BE2C (cell line): Measurements from ENCODE around the gene COL8A1.
A peak's percentile ranks its signal among the peaks of the same experiment; 100 is the strongest.

Source experiments
- DNase-seq: peaks from one replicate; pipeline ENCODE4 v3.0.0-alpha.2; 2020
- H3K27me3 ChIP-seq: fragments of 250-450 bp; sonication (Bioruptor Pico); 2 replicates; pipeline ENCODE4 v1.5.1; 2020; ENCODE audit warnings: mild to moderate bottlenecking
- H3K36me3 ChIP-seq: fragments of 250-450 bp; sonication (Bioruptor Pico); 2 replicates; pipeline ENCODE4 v1.5.1; 2020; ENCODE audit warnings: mild to moderate bottlenecking
- H3K4me1 ChIP-seq: fragments of 250-450 bp; sonication (Bioruptor Pico); 2 replicates; pipeline ENCODE4 v1.5.1; 2020
- H3K4me3 ChIP-seq: 2 replicates; pipeline ENCODE4 v1.5.1; 2011; ENCODE audit warnings: low read depth, low read length
- H3K9me3 ChIP-seq: fragments of 250-450 bp; sonication (Bioruptor Pico); 2 replicates; pipeline ENCODE4 v1.5.1; 2020
- TF ChIP-seq, protein P1 (sequence below): IDR thresholded peaks from 2 replicates; pipeline ENCODE4 v1.5.1; 2012; ENCODE audit warnings: mild to moderate bottlenecking, low read depth, low read length

Gene COL8A1

DNA sequence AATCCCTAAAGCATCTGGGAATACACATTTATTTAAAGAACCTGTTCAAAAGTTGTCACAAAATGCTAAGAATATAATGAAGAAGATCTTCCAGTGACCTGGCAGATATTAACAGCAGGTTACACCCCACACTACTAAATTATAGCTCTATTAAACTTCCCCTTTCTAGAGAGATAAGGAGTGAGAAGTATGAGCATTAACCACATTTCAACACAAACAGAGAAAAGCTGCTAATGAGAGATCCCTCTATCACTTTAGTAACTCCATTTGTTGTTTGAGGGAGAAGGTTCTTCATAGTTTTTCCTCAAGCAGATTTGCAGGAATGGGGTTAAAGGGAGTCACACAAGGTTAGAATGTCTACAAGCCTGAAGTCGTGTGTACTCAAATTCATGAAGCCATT lies 3.6 kb downstream of the COL8A1 start:
- TF ChIP-seq, protein P1, sequence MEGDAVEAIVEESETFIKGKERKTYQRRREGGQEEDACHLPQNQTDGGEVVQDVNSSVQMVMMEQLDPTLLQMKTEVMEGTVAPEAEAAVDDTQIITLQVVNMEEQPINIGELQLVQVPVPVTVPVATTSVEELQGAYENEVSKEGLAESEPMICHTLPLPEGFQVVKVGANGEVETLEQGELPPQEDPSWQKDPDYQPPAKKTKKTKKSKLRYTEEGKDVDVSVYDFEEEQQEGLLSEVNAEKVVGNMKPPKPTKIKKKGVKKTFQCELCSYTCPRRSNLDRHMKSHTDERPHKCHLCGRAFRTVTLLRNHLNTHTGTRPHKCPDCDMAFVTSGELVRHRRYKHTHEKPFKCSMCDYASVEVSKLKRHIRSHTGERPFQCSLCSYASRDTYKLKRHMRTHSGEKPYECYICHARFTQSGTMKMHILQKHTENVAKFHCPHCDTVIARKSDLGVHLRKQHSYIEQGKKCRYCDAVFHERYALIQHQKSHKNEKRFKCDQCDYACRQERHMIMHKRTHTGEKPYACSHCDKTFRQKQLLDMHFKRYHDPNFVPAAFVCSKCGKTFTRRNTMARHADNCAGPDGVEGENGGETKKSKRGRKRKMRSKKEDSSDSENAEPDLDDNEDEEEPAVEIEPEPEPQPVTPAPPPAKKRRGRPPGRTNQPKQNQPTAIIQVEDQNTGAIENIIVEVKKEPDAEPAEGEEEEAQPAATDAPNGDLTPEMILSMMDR, result no peak
- Histone ChIP-seq H3K36me3 (no peaks in the 10 kb centered on the region), H3K27me3 (peaks cover 29% of the 10 kb centered on the region), H3K9me3 (no peaks in the 10 kb centered on the region), H3K4me3 (no peak overlapping the region), H3K4me1 (no peaks in the 10 kb centered on the region)
- no peak for DNase-seq

DNA sequence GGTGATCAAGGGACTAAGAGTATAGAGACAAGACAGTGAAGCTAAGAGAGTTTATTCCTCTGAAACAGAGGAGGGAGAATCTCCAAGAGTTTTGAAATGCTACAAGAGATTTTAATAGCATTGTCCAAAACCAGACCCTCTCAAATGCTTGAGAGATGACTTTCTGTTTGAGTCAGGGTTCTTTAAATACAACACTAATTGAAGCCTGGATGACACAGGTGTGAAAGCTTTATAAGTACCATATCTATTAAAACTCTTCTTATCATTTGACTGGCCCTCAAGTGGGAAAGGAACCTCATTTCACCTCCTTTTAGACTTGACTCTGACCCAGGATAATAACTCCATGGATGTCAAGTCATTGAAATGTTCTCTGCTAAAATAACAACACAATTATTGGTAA lies 5.6 kb downstream of the COL8A1 start:
- H3K4me1 ChIP-seq, result no peaks in the 10 kb centered on the region
- TF ChIP-seq, protein P1, result no peak
- no peak for DNase-seq

DNA sequence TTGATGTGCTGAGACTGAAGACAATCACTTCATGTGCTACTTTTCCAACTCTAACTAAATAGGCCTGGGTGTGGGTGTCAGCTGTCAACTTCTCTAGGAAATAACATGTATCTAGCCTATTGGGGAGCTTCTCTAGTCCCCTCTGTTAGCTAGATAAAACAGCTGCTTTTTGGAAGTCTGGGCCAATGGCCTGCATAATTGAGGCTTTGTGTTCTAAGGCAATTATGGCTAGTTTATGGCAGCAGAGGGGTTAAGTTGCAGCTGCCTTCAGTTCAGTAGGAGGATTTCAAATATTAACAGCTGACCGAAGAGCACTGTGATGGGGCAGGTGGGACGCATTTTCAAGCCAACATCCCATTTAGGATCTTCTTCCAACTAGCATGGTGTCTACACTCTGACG lies 6.4 kb downstream of the COL8A1 start:
- TF ChIP-seq, protein P1, result no peak
- Histone ChIP-seq H3K4me1 (no peaks in the 10 kb centered on the region), H3K27me3 (peaks cover 4% of the 10 kb centered on the region), H3K36me3 (no peaks in the 10 kb centered on the region), H3K9me3 (no peaks in the 10 kb centered on the region), H3K4me3 (no peak overlapping the region)
- no peak for DNase-seq

More for the DNA sequence above, 5.6 kb downstream of the COL8A1 start:
- Histone ChIP-seq H3K4me3 (no peak overlapping the region), H3K9me3 (no peaks in the 10 kb centered on the region), H3K36me3 (no peaks in the 10 kb centered on the region), H3K27me3 (peaks cover 11% of the 10 kb centered on the region)

DNA sequence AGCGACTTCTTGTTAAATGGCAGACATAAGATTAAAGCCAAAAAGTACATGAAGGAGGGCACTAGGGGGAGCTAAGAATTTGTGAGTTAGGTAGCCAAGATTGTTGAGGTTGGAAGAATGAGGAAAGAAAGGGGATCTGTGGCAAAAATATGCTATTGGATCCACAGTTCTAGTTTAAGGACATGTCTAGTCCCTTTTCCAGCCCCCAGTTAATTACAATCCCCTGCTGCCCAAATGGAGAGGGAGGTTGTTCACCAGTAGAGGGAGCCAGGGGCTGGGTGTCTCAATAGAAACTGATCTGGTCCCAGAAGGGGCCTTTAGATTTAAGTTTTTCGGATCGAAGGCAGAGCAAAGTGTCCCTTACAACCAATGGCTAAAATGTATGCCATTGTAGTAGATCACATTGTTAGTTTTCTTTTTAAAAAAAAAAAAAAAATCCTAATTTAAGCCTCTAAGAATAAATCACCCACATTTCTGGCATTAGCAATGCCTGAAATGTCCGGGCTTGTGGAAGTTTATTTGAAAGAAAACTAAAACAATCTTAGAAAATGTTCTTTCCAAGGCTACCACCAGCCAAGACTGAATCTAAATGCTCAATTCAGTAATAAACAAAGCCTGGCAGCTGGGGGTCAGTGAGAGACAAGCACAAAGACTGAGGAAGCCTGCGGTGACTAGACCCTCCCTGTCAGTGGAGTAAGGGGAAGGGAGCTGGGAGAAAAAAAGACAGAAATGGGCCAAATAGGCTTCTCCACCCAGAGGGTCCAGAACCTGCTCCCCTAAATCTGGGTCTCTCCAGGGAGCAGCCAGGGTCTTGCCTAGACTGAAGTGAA lies 7.1 kb downstream of the COL8A1 start:
- Histone ChIP-seq H3K4me3 (no peak overlapping the region), H3K27me3 (peaks cover 4% of the 10 kb centered on the region), H3K4me1 (no peaks in the 10 kb centered on the region), H3K36me3 (no peaks in the 10 kb centered on the region), H3K9me3 (no peaks in the 10 kb centered on the region)
- TF ChIP-seq, protein P1, result peak; percentile 86
- DNase-seq, result peak; percentile 27

DNA sequence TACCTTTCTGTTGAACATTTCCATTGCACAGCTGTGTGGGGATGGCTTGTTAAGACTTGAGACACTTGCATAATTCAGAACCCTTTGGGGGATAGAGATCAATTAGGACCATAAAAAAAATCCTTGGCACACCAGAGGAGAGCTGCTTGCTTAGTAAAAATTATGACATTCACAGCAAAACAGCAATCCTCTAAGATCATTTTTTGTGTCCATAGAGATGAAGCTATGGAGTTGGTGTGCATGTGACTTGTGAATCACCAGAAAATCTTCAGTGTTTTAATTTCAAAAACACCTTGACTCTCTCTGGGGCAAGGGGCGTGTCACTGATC lies 7.7 kb downstream of the COL8A1 start:
- no peak for DNase-seq
- Histone ChIP-seq H3K4me1 (no peaks in the 10 kb centered on the region), H3K27me3 (no peaks in the 10 kb centered on the region), H3K4me3 (no peak overlapping the region), H3K36me3 (no peaks in the 10 kb centered on the region), H3K9me3 (no peaks in the 10 kb centered on the region)
- TF ChIP-seq, protein P1, result no peak

DNA sequence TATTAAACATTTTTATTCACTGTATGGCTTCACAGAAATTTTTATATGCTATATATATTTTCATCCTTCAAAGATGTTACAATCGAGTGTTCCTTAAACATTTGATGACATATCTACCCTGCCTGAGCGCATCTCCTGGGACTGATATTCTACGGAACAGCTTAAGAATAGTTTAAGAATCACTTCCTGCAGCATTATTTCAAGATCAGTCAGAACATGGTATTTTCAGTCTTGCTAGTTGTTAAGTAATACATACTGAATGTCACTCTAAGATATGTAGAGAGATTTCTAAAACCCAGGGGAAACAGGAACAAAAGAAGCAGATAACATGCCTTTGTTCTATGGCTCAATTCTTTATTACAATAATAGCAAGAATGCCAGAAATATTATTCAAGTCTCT lies 8.7 kb downstream of the COL8A1 start:
- no peaks in the 10 kb centered on the region for H3K9me3 ChIP-seq
- DNase-seq, result no peak
- TF ChIP-seq, protein P1, result no peak
- H3K36me3 ChIP-seq, result no peaks in the 10 kb centered on the region
- H3K27me3 ChIP-seq, result no peaks in the 10 kb centered on the region
- H3K4me3 ChIP-seq, result no peak overlapping the region
- no peaks in the 10 kb centered on the region for H3K4me1 ChIP-seq
